Right forelimb (tissue), 1 donor: ENCODE data around the gene NUP37.
A peak's percentile ranks its signal among the peaks of the same experiment; 100 is the strongest.
"Not testable (repeated sequence)": the region's sequence is repeated elsewhere in the genome, so short reads cannot be mapped to it uniquely, and the experiment has no call there.

ENCODE experiments used
- DNase-seq: peaks from one replicate; pipeline ENCODE4 v3.0.0-alpha.2; 2018

Gene NUP37

GRCh38 chr12:102119674-102120563 lies at the start of gene NUP37, which contains the start of gene PARPBP:
NUP37 (minus strand) TSS chr12:102120114; CDS start chr12:102118518, 1,596 bp downstream.
PARPBP (plus strand) TSS chr12:102120183; CDS start chr12:102123889, 3,706 bp downstream.
- DNase-seq = peak; percentile 95

- no peak for DNase-seq
Observed at GRCh38 chr12:102167821-102168604, 48.1 kb upstream of the NUP37 start.

- DNase-seq = no peak
Observed at GRCh38 chr12:102163383-102163782, 43.5 kb upstream of the NUP37 start.

GRCh38 chr12:102155206-102155605 lies 35.3 kb upstream of the NUP37 start:
- not testable (repeated sequence) for DNase-seq

GRCh38 chr12:102147062-102147587 lies 27.2 kb upstream of the NUP37 start:
- not testable (repeated sequence) for DNase-seq

GRCh38 chr12:102144221-102144620 lies 24.3 kb upstream of the NUP37 start:
- DNase-seq = no peak

- not testable (repeated sequence) for DNase-seq
Observed at GRCh38 chr12:102142866-102143373, 23.0 kb upstream of the NUP37 start.

GRCh38 chr12:102137619-102138018 lies 17.7 kb upstream of the NUP37 start:
- not testable (repeated sequence) for DNase-seq

- DNase-seq = not testable (repeated sequence)
Observed at GRCh38 chr12:102131442-102131841, 11.5 kb upstream of the NUP37 start.

GRCh38 chr12:102130720-102131119 lies 10.8 kb upstream of the NUP37 start:
- DNase-seq = not testable (repeated sequence)

- DNase-seq = not testable (repeated sequence)
Observed at GRCh38 chr12:102121328-102121727, 1.4 kb upstream of the NUP37 start.

- no peak for DNase-seq
Observed at GRCh38 chr12:102120886-102121285, 972 bp upstream of the NUP37 start.

- DNase-seq = no peak
Observed at GRCh38 chr12:102120564-102120873, 605 bp upstream of the NUP37 start.

- no peak for DNase-seq
Observed at GRCh38 chr12:102118874-102119273, 1.0 kb downstream of the NUP37 start.

GRCh38 chr12:102116392-102116791 lies 3.5 kb downstream of the NUP37 start:
- no peak for DNase-seq

GRCh38 chr12:102114212-102114611 lies 5.7 kb downstream of the NUP37 start:
- no peak for DNase-seq

GRCh38 chr12:102110782-102111181 lies 9.1 kb downstream of the NUP37 start:
- DNase-seq = no peak

GRCh38 chr12:102107970-102108369 lies 11.9 kb downstream of the NUP37 start:
- DNase-seq = no peak

GRCh38 chr12:102106905-102107304 lies 13.0 kb downstream of the NUP37 start:
- no peak for DNase-seq

GRCh38 chr12:102096855-102097254 lies 23.1 kb downstream of the NUP37 start:
- no peak for DNase-seq

GRCh38 chr12:102095677-102096263 lies 24.1 kb downstream of the NUP37 start:
- DNase-seq = no peak

GRCh38 chr12:102093319-102093718 lies 26.6 kb downstream of the NUP37 start:
- no peak for DNase-seq
